Measurements from ENCODE around the gene MYL5.

DNA sequence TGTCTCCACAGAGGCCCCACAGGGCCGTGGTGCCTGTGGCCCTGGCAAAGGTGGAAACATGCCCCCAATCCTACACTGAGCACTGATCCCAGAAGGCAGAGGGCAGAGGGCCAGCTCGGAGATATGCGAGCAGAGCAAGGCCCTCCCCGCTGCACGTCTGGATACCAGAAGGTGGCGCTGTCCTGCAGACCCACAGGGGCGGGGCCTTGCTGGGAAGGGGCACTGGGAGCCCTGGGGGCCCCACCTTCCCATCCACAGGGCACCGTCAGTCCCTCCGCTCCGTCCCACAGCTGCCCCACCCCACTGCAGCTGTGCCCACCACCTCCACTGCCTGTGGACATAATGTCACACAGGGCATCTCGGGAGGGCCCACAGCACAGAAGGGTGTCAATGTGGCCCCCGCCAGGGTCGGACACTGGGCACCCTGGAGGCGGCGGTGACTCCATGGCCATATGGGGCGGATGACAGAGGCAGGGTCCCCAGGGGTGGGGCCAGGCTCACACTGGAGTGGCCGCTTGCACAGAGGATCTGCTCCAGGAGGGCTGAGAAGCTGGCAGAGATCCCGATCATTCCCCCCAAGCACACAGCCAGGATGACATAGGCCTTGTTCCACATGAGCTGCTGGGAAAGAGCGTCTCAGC lies 9.8 kb downstream of the MYL5 start:
- TF ChIP-seq POLR2AphosphoS5 (IDR thresholded peaks at IDR 0.05; ENCODE audit: borderline replicate concordance, low read depth, low read length) (no peak), EZH2 (IDR thresholded peaks at IDR 0.05) (no peak)

All from SK-N-MC (cell line).